GM21786 (cell line): ENCODE measurements around the gene EFCAB11.
"Not testable (repeated sequence)": the region's sequence is repeated elsewhere in the genome, so short reads cannot be mapped to it uniquely, and the experiment has no call there.

Source experiments
- ATAC-seq: cut with Tn5 transposase; IDR thresholded peaks from one replicate; pipeline ENCODE4 v1.9.1; 2021; ENCODE audit not compliant: unreplicated experiment

EFCAB11 gene

DNA sequence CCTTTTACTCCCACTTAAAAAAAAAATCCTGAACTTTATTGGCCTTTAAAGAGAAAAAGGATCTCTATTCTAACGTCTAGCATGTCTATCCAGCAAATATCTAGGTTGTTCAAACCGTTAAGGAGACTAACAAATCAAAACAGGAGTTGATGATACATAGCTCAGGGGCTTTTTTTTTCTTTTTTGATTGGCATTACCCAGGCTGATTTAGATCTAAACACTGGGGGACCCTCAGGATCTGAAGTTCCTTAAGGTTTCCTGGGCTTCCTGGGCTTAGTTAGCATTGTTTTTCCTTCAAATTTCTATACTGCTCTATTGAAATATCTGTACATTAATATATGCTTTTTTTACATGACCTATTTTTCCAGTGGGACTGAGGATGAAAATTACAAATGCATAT lies 42.3 kb downstream of the EFCAB11 start:
- no peak for ATAC-seq

DNA sequence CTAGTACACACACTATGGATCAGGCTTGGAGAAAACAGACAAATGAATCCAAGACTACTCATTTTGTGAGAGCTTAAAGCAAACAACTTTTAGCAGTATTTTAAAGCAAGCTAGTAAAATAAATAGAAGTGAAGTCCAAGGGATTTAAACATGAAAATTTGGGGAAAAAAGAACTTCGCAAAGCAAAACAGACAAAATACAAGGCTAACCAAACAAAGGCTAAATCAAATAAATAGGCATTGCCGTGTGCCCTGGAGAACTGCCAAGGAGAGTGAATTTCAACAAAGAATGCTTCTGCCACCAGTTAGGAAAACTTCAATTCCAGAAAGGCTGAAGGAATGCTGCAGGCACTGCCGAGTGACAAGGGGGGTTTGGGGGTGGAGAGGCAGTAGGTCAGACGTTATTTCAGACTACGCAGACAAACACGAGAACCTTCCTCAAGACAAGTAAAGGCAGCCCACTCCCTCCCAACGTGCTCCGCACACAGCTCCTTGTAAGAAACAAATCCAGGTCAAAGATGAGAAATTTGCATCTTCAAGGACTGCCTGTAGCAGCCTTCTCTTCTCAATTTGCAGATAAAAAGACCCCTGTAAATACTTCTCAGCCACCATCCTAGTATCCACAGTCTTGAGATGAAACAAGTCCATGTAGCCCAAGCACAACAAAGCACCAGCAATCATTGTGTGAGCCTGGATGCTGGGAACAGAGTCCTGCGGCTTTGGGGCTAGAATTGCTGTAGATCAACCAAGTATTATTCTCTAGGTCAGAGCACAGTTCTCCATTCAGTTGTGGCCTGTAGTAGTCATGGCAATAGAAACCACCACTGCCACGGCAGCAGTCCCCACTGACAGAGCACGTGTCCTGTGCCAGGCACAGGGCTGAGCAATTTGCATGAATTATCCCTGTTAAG lies 43.3 kb downstream of the EFCAB11 start:
- peak; percentile 61 for ATAC-seq

DNA sequence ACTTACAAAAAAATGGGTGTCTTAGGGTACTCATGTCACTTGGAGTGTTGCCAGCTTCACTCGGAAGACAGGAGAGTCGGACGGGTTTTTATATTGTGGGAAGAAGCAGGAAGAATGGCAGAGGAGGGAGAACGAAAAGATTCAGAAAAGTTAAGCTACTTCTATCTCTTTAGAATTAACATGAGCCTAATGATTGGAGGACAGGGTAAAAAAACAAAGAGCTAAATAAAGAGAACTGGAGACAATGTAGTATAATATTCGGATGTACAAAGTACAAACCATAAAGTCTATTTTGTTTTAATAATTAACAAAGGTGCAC lies 43.9 kb downstream of the EFCAB11 start:
- no peak for ATAC-seq

DNA sequence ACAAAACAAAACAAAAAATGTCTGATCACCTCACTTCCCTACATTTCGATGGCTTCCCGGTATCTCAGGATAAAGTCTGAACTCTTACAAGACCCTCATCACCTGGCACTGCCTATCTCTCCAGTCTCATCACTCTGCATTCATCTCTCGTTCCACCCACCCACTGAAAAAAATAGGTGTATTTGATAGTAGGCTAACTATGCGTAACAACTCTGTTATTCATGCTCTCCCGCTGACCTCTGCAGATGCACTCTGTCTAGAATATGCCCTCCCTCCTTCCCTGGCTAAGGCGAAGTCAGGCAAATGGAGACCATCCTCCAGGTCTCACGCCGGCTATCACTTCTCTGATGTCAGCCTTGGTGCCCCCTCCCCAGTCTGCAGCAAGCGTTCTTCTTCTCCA lies 44.9 kb downstream of the EFCAB11 start:
- no peak for ATAC-seq

DNA sequence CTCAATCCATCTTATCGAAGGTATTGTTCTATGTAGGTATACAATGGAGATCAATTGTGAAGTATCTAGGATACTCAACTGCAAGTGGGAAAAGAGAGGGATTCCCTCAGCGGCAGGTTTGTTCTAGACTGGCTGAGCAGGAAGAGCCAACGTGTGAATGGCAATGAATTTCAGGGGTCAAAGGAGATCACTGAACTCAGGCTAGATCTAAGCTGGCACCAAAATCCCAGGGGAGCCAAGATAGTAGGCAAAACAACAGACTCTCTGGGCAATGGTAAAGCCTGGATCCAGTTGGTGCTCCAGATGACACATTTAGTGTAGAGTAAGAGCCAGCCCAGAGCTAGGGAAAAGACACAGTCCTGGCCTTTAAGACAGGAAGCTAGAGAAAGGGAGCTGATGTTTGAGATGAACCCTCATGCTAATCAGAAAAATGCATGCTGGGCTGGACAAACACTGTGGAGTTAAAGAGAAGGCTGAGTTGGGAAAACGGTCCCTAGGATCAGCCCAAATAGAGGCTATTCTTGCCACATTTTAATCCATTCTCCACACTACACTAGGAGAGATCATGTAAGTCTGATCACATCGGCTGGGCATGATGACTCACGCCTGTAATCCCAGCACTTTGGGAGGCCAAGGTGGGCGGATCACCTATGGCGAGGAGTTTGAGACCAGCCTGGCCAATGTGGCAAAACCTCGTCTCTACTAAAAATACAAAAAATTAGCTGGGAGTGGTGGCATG lies 45.6 kb downstream of the EFCAB11 start:
- no peak for ATAC-seq

DNA sequence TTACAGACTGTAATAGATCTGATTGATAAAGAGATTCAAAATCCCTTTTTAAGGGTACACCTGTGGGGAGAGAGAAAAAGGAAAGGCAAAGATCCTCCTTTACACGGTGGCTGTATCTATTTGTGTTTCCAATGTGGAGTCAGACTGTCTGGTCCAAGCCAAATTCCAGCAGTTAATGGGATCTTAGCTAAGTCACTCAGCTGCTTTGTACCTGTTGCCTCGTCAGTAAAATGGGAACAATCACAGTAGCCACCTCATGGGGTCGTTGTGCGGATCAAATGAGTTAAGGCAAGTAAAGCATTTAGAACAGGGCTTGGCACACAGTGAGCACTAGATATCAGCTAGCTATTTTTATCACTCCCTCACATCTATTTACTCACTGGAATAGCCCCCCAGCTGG lies 46.9 kb downstream of the EFCAB11 start:
- ATAC-seq: no peak

DNA sequence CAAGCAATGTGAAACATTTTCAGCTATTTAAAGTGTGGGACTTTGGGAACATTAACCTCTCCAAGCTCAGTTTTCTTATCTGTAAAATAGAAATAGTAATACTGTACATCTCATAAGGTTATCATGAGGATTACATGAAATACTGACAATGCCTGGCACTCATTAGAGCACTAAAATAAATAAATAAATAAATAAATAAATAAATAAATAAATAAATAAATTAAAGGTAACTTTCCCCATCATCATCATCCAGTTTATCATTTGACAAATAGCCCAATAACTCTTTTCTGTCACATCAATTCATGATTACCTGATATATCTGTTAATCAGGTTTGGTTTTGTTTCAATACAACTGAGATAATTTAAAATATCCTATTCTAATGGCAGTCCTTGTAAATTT lies 48.5 kb downstream of the EFCAB11 start:
- no peak for ATAC-seq

DNA sequence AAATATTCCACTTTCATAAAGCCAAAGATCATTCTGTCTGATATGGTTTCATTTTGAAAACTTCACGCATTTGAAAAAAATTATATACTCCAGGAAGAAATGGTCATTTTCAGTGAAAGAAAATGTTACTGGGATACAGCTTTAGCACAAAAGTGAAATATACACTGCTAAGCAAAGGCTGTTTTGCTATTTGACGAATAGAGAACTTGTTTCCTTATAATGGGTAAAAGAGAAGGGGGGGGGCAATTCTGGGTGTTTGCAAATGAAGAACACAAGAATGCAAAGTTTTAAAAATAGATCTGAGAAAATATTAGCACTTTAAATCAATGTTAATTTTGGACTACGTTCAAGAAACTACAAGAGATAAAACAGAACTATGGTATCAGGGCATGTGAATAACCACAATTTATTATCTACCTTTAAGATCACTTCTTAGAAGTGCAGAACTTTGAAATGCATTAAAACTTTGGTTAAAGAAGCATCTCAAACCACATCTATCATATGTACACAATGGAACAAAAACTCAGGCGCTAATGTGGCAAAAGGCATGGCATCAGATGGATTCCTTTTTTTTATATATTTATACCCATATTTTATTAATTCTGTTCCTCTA lies 51.1 kb downstream of the EFCAB11 start:
- ATAC-seq: no peak

DNA sequence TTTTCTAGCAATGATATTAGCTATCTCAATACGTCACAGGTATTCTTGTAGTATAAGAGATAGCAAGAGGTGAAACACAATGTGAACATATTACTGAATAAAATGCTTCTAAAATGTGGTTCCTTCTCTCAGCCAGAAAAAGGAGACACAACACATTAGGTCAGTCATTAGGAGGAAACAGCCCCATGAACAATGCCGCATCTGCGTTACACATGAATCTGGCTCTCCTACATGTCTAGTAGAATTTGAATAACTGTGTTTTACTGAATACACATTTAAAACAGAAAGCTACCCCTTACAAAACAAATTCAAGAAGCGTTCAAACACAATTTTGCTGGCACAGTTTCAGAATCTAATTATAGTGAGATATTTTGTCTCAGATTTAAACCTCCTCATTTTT lies 51.6 kb downstream of the EFCAB11 start:
- ATAC-seq: no peak

DNA sequence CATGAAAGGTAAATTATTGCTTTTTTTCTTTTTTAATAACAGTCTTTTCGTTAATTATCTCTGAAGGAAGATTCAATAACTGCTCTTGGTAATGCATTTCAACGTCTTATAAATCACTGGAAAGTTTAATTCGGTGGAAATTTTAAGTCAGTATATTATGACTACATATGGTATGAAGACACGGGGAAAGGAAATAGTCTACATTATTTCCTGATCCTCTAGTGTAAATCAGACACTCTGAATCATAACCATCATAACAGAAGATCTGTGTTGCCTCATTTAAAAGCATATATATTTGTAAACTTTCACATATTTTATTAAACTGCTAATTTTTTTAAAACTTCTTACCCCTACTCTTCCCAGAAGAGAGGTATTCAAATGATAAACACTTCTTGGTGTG lies 53.7 kb downstream of the EFCAB11 start:
- no peak for ATAC-seq

DNA sequence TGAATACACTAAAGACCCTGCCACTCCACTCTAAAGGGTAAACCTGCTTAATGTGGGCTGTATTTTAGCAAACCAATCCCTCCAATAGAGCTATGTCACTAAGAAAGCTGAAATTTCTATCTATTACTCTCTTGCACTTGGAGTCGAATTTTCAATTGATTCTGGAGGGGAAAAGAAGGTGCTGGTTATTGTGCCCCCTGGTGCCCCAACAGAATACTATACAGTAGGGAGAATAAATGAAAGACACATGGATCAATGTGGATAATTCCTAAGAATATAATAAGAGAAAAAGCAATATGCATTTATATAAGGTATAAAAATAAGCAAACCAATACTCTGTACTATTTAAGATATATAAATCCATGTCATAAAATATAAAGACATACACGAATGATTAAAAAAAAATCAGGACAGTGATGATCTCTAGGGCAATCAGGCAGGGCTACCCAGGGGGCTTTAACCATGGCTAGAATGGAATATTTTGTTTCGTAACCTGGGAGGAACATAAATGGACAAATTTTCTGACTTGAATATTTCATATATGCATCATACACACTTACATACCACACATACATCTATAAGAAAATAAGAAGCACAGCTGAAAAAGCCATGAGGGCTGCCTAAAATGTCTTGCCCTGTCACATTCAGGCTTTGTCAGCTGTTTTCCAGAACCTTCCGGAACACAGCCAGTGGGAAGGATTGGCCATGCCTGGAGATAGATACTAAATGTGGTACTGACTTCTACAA lies 54.4 kb downstream of the EFCAB11 start:
- no peak for ATAC-seq

DNA sequence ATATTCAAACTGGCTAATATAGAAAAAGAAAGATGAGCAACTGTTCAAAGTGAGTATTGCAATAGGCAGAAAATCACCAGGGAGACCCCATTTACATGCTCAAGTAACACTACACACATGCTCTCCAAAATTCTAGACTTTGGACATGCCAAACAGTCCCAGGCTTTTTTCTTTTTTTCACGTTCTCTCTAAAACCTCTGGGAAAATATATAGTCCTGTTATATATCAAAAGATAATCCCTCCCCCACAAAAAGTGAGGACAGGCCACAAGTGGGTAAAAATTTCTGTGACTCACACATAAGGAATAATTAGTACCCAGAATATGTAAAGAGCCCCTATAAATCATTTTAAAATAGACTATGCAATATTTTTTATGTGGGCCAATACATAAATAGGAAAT lies 55.2 kb downstream of the EFCAB11 start:
- no peak for ATAC-seq

DNA sequence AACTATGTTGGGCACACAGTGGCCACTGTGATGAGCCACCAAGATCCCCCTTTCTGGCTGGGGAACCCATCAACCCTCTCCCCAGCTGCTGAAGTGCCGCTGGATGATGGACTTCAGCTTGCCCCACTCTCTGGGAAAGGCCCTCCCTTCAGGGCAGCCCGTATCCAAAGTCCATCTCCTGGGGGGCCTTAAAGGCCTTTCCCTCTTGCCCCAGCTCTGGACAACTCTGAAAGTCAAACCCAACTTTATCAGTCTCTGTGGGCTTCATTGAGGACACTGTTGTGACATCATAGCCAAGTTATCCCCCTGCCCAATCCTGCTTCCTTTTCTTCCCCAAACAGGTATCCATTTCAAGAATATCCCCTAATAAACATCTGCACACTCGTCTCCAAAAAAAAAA lies 61.1 kb downstream of the EFCAB11 start:
- ATAC-seq: not testable (repeated sequence)

DNA sequence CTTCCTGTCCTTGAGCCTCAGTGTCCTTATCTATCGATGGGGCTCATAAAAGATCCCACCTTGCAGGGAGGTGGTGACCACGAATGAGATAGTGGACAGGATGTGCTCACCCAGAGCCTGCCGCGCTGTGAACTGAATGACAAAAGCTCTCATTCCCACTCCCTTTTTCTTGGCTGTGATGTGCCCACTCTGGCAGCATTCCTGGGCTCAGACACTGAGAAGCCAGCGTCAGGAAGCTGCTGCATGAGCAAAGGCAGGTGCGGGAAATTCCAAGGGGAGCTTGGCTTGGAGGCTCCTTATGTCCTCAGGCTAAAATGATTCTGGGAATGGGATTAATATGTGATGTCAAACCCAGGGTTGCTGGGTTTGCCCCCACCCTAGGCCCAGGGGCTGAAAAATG lies 61.6 kb downstream of the EFCAB11 start:
- no peak for ATAC-seq

DNA sequence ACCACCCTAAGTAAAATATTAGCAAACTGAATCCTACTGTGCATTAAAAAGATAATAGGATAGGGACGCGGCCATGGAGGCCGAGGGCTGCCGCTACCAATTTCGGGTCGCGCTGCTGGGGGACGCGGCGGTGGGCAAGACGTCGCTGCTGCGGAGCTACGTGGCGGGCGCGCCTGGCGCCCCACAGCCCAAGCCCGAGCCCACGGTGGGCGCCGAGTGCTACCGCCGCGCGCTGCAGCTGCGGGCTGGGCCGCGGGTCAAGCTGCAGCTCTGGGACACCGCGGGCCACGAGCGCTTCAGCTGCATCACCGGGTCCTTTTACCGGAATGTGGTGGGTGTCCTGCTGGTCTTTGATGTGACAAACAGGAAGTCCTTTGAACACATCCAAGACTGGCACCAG lies 62.8 kb downstream of the EFCAB11 start:
- ATAC-seq: not testable (repeated sequence)

DNA sequence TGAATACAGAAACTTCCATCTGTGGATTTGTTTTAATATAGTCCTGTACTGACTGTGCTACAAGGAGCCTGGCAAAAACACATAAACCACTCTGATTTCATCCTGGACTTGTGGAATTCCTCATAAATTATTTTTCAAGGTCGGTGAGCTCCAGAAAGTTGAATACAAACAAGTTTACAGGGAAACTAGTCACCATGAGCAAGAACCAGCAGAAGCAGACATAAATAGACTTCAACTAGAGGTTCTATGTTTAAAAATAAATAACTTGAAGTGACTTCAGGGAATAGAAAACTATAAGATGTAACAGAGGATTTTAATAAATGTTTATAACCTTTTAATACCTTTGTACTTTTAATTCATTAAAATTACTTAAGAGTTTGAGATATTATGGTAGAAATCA lies 63.5 kb downstream of the EFCAB11 start:
- ATAC-seq: no peak

DNA sequence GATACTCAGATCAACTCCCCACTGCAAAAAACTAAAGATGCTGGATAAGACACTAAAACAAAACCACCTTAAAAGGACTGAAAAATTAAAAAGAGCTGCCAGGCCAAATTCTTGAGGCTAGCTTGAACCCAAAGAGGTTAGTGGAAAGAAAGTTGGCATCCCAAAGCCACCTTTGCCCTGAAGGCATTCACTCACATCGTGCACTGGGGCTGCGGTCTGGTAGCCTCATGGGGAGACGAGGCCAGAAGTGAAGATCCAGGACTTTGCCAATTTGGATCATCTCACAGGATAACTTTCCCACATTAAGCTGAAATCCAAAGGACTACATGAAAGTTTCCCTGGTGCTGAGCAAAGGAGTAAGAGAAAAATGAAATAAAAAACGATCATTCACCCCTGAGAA lies 63.9 kb downstream of the EFCAB11 start:
- no peak for ATAC-seq

DNA sequence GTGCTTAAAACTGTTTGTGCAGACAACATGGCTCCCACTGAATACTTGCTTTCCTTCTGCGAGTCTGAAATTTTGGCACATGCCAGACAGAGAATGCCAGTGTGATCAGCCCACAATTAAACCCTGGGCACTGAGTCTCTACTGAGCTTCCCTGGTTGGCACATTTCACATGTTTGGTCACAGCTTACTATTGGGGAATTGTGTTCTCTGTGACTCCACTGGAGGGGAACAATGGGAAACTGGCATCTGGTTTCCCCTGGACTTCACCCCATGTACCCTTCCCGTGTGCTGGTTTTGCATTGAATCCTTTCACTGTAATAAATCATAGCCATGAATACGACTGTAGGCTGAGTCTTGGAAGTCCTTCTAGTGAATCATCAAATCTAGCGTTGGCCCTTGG lies 64.9 kb downstream of the EFCAB11 start:
- no peak for ATAC-seq

DNA sequence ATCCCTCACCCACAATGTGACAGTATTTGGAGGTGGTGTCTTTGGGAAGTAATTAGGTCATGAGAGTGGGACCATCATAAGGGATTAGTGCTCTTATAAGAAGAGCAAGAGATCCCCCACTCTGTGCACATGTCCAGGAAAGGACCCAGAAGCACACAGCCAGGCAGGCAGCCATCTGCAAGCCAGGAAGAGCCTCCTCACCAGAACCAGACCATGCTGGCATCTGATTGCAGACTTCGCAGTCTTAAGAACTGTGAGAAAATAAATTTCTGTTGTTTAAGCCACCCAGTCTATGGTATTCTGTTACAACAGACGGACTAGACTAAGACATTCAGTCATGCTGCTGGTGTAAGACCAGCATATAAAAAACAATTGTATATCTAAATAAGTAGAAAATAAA lies 69.8 kb downstream of the EFCAB11 start:
- ATAC-seq: no peak

DNA sequence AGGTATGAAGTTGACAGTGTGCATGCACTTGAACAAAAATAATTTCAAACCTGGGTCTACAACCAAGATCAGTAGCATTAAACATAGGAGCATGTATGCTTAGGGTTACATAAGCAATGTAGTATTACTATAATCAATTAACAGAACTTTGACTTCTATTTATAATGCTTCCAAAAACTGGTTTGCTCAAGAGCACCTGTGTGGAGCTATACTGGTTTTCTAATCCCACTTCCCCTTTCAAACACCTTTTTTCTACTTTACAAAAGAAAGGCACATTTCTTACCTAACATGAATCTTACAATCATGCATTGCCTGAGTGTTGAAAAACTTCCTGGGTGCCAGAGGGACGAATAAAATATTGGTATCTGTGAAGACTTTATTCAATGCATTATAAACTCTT lies 72.7 kb downstream of the EFCAB11 start:
- ATAC-seq: peak; percentile 82

DNA sequence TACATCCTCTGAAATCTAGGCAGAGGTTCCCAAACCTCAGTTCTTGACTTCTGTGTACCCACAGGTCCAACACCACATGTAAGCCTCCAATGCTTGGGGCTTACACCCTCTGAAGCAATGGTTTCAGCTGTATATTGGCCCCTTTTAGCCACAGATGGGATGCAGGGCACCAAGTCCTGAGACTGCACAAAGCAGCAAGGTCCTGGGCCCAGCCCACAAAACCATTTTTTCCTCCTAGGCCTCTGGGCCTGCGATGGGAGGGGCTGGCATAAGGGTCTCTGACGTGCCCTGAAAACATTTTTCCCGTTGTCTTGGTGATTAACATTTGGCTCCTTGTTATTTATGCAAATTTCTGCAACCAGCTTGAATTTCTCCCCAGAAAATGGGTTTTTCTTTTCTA lies 80.4 kb downstream of the EFCAB11 start:
- not testable (repeated sequence) for ATAC-seq
